ENCODE results near the gene EFEMP1. TPM values are rescaled to one million over a fixed set of nuclear protein-coding genes. Genes with fewer than 3 reads are reported as not detected.

Gene EFEMP1, protein sequence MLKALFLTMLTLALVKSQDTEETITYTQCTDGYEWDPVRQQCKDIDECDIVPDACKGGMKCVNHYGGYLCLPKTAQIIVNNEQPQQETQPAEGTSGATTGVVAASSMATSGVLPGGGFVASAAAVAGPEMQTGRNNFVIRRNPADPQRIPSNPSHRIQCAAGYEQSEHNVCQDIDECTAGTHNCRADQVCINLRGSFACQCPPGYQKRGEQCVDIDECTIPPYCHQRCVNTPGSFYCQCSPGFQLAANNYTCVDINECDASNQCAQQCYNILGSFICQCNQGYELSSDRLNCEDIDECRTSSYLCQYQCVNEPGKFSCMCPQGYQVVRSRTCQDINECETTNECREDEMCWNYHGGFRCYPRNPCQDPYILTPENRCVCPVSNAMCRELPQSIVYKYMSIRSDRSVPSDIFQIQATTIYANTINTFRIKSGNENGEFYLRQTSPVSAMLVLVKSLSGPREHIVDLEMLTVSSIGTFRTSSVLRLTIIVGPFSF
- total RNA-seq (10 to 100 TPM in 4 of 6 donors, 1 to 10 TPM in 2; 7.0 to 50.8 (median 24.2) TPM), polyA plus RNA-seq (10 to 100 TPM in 1 of 2 donors, 1 to 10 TPM in 1; 7.4 to 25.7 TPM)

GRCh38 chr2:55923091-55923981 is at the start of gene EFEMP1:
TSS of gene EFEMP1 (minus strand) at chr2:55923782. CDS start at chr2:55922440, 1,342 bp downstream.
- Histone ChIP-seq H3K27ac (peak within 1 kb of the TSS in 3 of 4 donors; percentile 25 to 33 (median 29)), H3K9me3 (no peaks in the 10 kb centered on the region), H3K36me3 (no peaks in the 10 kb centered on the region), H3K4me1 (no peaks in the 10 kb centered on the region), H3K27me3 (no peaks in the 10 kb centered on the region), H3K4me3 (peak within 1 kb of the TSS; percentile 29 to 59 (median 46))
- ATAC-seq (peak; percentile 87 to 95 (median 94)), DNase-seq (peak; percentile 57 to 83 (median 68)), FAIRE-seq (no peak)
- intact Hi-C loops (cut with DNase I), result no loop called here
- TF ChIP-seq, protein P1, sequence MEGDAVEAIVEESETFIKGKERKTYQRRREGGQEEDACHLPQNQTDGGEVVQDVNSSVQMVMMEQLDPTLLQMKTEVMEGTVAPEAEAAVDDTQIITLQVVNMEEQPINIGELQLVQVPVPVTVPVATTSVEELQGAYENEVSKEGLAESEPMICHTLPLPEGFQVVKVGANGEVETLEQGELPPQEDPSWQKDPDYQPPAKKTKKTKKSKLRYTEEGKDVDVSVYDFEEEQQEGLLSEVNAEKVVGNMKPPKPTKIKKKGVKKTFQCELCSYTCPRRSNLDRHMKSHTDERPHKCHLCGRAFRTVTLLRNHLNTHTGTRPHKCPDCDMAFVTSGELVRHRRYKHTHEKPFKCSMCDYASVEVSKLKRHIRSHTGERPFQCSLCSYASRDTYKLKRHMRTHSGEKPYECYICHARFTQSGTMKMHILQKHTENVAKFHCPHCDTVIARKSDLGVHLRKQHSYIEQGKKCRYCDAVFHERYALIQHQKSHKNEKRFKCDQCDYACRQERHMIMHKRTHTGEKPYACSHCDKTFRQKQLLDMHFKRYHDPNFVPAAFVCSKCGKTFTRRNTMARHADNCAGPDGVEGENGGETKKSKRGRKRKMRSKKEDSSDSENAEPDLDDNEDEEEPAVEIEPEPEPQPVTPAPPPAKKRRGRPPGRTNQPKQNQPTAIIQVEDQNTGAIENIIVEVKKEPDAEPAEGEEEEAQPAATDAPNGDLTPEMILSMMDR (IDR thresholded peaks at IDR 0.05), result no peak
- WGBS, 2 donors, result 2 to 3% methylated on average over 68 to 70 of the region's 70 CpGs

DNA sequence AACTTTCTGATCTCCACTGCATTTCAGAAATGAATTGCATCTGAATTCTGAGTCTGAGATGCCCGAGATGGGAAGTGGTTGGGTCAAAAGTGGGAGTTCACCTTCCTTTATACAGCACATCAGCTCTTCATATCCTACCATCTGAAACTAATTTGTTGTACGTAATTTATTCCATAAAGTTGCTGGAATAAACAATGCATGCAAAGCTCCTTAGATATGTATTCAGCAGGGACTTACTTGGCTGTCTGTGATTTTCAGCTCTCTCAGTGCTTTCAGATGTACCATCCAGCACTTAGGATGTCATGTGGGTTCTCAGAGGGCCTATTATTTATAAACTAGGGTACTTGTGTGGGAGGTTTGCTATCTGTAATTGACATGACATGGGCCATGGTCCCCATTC is 46.9 kb upstream of the EFEMP1 start:
- H3K4me3 ChIP-seq, result no peak overlapping the region
- H3K4me1 ChIP-seq, result peaks cover 0 to 16% (median 12%) of the 10 kb centered on the region in 3 donors
- no peaks in the 10 kb centered on the region for H3K27me3 ChIP-seq
- TF ChIP-seq, protein P1 (IDR thresholded peaks at IDR 0.05), result no peak
- intact Hi-C loops (cut with DNase I), result no loop called here
- ATAC-seq (no peak), DNase-seq (no peak), FAIRE-seq (no peak)
- no peaks in the 10 kb centered on the region for H3K9me3 ChIP-seq
- WGBS, 2 donors, result 79 to 81% methylated on average over 2 of the region's 2 CpGs
- no peak overlapping the region for H3K27ac ChIP-seq
- H3K36me3 ChIP-seq, result no peaks in the 10 kb centered on the region

GRCh38 chr2:55968941-55969340 is 45.4 kb upstream of the EFEMP1 start:
- Histone ChIP-seq H3K27me3 (no peaks in the 10 kb centered on the region), H3K9me3 (no peaks in the 10 kb centered on the region), H3K27ac (no peak overlapping the region), H3K36me3 (no peaks in the 10 kb centered on the region), H3K4me1 (peaks cover 0 to 16% (median 14%) of the 10 kb centered on the region in 3 donors), H3K4me3 (no peak overlapping the region)
- ATAC-seq, result no peak
- WGBS, 2 donors, result 13 to 26% methylated on average over 1 of the region's 1 CpG
- no peak for FAIRE-seq
- TF ChIP-seq, protein P1 (IDR thresholded peaks at IDR 0.05), result no peak
- intact Hi-C loops (cut with DNase I), result no loop called here
- no peak for DNase-seq

DNA sequence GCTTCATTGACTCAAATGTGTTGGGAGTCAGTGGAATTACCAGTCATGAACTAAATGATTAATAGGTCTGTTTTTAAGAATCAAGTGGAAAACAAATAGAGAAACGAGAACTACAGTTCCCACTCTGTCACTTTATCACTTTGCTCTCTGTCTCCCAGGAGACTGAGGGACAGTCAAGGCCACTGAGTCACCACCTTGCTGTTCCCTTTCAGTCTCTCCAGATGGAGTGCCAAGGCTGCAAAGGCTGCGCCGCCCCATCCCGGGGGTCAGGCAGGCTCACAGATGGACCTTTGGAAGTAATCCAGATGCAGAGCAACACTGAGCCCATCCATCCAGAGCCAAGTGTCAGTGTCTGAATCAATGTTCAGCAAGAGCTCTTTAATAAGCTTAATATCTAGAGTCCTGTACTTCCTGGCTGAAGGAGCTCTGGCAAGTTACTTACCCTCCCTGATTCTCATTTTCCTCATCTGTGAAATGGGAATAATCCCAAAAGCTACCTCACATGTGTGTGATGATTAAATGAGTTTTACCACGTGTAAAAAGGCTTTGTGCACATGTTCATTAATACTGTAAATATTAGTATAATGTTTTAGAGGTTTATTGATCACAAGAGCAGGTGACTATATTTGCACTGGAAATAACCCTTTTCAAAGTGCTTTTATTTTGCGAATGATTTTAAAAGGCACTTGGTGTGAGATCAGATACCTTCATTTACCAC is 43.0 kb upstream of the EFEMP1 start:
- DNase-seq (peak; percentile 46 to 76 (median 73)), ATAC-seq (peak; percentile 86 to 95 (median 90)), FAIRE-seq (no peak)
- H3K27me3 ChIP-seq, result no peaks in the 10 kb centered on the region
- no peaks in the 10 kb centered on the region for H3K9me3 ChIP-seq
- intact Hi-C loops (cut with DNase I), result no loop called here
- no peaks in the 10 kb centered on the region for H3K36me3 ChIP-seq
- H3K4me1 ChIP-seq, result peaks cover 0 to 16% (median 14%) of the 10 kb centered on the region in 3 donors
- no peak overlapping the region for H3K4me3 ChIP-seq
- TF ChIP-seq, protein P1 (IDR thresholded peaks at IDR 0.05), result no peak
- WGBS, 2 donors, result 9 to 10% methylated on average over 6 of the region's 6 CpGs
- peak overlapping the region in 3 of 4 donors; percentile 11 to 63 (median 53) for H3K27ac ChIP-seq

Data from pancreas (tissue), 10 donors.